HG02642 (cell line): ENCODE results near the gene NMNAT3.
"Not testable (repeated sequence)": the region's sequence is repeated elsewhere in the genome, so short reads cannot be mapped to it uniquely, and the experiment has no call there.

ENCODE experiments used
- ATAC-seq: cut with Tn5 transposase; IDR thresholded peaks from one replicate; pipeline ENCODE4 v1.9.1; 2021; ENCODE audit warnings: mild to moderate bottlenecking; ENCODE audit not compliant: unreplicated experiment, poor library complexity

The NMNAT3 gene

GRCh38 chr3:139591186-139591585 lies 86.6 kb downstream of the NMNAT3 start:
- ATAC-seq = not testable (repeated sequence)

- no peak for ATAC-seq
Observed at GRCh38 chr3:139588450-139588849, 89.3 kb downstream of the NMNAT3 start.

- ATAC-seq = no peak
Observed at GRCh38 chr3:139587797-139588196, 90.0 kb downstream of the NMNAT3 start.

- peak; percentile 76 for ATAC-seq
Observed at GRCh38 chr3:139586420-139587017, 91.3 kb downstream of the NMNAT3 start.

- no peak for ATAC-seq
Observed at GRCh38 chr3:139585820-139586219, 92.0 kb downstream of the NMNAT3 start.

- ATAC-seq = not testable (repeated sequence)
Observed at GRCh38 chr3:139583651-139584050, 94.1 kb downstream of the NMNAT3 start.

GRCh38 chr3:139578783-139579182 lies 99.0 kb downstream of the NMNAT3 start:
- ATAC-seq = no peak

GRCh38 chr3:139577909-139578308 lies 99.9 kb downstream of the NMNAT3 start:
- ATAC-seq = no peak

- no peak for ATAC-seq
Observed at GRCh38 chr3:139577346-139577745, 100.4 kb downstream of the NMNAT3 start.

- ATAC-seq = no peak
Observed at GRCh38 chr3:139574026-139574947, 103.5 kb downstream of the NMNAT3 start.

- no peak for ATAC-seq
Observed at GRCh38 chr3:139572847-139573672, 104.7 kb downstream of the NMNAT3 start.

GRCh38 chr3:139571711-139572110 lies 106.1 kb downstream of the NMNAT3 start:
- no peak for ATAC-seq

GRCh38 chr3:139564294-139564861 lies 113.4 kb downstream of the NMNAT3 start:
- no peak for ATAC-seq

- ATAC-seq = peak; percentile 47
Observed at GRCh38 chr3:139561959-139562676, 115.7 kb downstream of the NMNAT3 start.

- ATAC-seq = no peak
Observed at GRCh38 chr3:139561255-139561817, 116.4 kb downstream of the NMNAT3 start.

- no peak for ATAC-seq
Observed at GRCh38 chr3:139560411-139560810, 117.4 kb downstream of the NMNAT3 start.

GRCh38 chr3:139559541-139559940 lies 118.2 kb downstream of the NMNAT3 start:
- ATAC-seq = no peak

GRCh38 chr3:139558351-139559266 lies 119.2 kb downstream of the NMNAT3 start:
- ATAC-seq = no peak
